Keratinocyte (primary cell): ENCODE data around the gene FRY. TPM values are rescaled to one million over a fixed set of nuclear protein-coding genes. Genes with fewer than 3 reads are reported as not detected.

Experiments
- DNase-seq: peaks from one replicate; pipeline ENCODE4 v3.0.0-alpha.2; 2011; ENCODE audit warnings: low read depth, missing footprints, low spot score
- FAIRE-seq: peaks from 2 replicates; lab custom pipeline; 2011; peaks lifted over from hg19 to GRCh38; lab: Jason Lieb, UNC
- H2AFZ ChIP-seq: 2 replicates; pipeline ENCODE4 v1.6.0; 2012; ENCODE audit warnings: low read length, control low read depth, inconsistent platforms; ENCODE audit not compliant: control insufficient read depth
- H3K27ac ChIP-seq: 2 replicates; pipeline ENCODE4 v1.5.1; 2011; ENCODE audit warnings: low read length; ENCODE audit not compliant: control insufficient read depth, insufficient read depth
- H3K27me3 ChIP-seq: 3 replicates; pipeline ENCODE4 v1.6.0; 2011; ENCODE audit warnings: low read length; ENCODE audit not compliant: control insufficient read depth, insufficient read depth; ENCODE audit errors: extremely low read depth
- H3K36me3 ChIP-seq, 2 experiments: 2 replicates in 1 of 2; 3 replicates in 1 of 2; pipeline ENCODE4 v1.5.1; 2011; ENCODE audit warnings: low read length in 2 of 2, mild to moderate bottlenecking in 1 of 2; ENCODE audit not compliant: control insufficient read depth in 2 of 2, insufficient read depth in 2 of 2; ENCODE audit errors: extremely low read depth in 1 of 2
- H3K4me1 ChIP-seq: 3 replicates; pipeline ENCODE4 v1.5.1; 2011; ENCODE audit warnings: low read length; ENCODE audit not compliant: control insufficient read depth, insufficient read depth; ENCODE audit errors: extremely low read depth
- H3K4me2 ChIP-seq: 3 replicates; pipeline ENCODE4 v1.6.0; 2011; ENCODE audit warnings: low read depth, low read length; ENCODE audit not compliant: control insufficient read depth, insufficient read depth; ENCODE audit errors: extremely low read depth
- H3K4me3 ChIP-seq, 3 experiments: fragments of 200-600 bp in 1 of 3; sonication (generic) in 1 of 3; 2 replicates in 2 of 3; 3 replicates in 1 of 3; pipeline ENCODE4 v1.5.1; 2011 to 2016; ENCODE audit warnings: low read length in 3 of 3, mild to moderate bottlenecking in 3 of 3, control low read depth in 2 of 3, inconsistent platforms in 1 of 3, low read depth in 1 of 3, mixed read lengths in 1 of 3, mixed run types in 1 of 3, moderate library complexity in 1 of 3; ENCODE audit not compliant: control insufficient read depth in 2 of 3, insufficient read depth in 2 of 3; ENCODE audit errors: extremely low read depth in 1 of 3
- H3K79me2 ChIP-seq: 2 replicates; pipeline ENCODE4 v1.6.0; 2012; ENCODE audit warnings: low read length; ENCODE audit not compliant: control insufficient read depth, insufficient read depth
- H3K9ac ChIP-seq: 3 replicates; pipeline ENCODE4 v1.6.0; 2011; ENCODE audit warnings: low read length; ENCODE audit not compliant: control insufficient read depth, insufficient read depth; ENCODE audit errors: extremely low read depth
- H3K9me1 ChIP-seq: 3 replicates; pipeline ENCODE4 v1.6.0; 2011; ENCODE audit warnings: low read length; ENCODE audit not compliant: control insufficient read depth, insufficient read depth; ENCODE audit errors: extremely low read depth
- H3K9me3 ChIP-seq: 2 replicates; pipeline ENCODE4 v1.5.1; 2012; ENCODE audit warnings: low read depth, low read length; ENCODE audit not compliant: control insufficient read depth
- H4K20me1 ChIP-seq: 3 replicates; pipeline ENCODE4 v1.6.0; 2011; ENCODE audit warnings: low read length; ENCODE audit not compliant: control insufficient read depth, insufficient read depth; ENCODE audit errors: extremely low read depth
- EZH2 ChIP-seq: IDR thresholded peaks from one replicate; pipeline ENCODE4 v1.6.1; 2012; ENCODE audit warnings: inconsistent platforms, mild to moderate bottlenecking, low read length, moderate library complexity
- dilution Hi-C: fragments of 300-500 bp; cut with MboI; formaldehyde crosslinking; loops from one replicate; pipeline ENCODE4 v1.7.0; 2020; ENCODE audit warnings: low sequenced_read_pairs; ENCODE audit not compliant: extremely low pct_ligation_motif_present
- polyA plus RNA-seq, 5 experiments: library from polyadenylated mRNA; depleted of rRNA in 3 of 5; stranded (reverse) in 3 of 5; stranded (forward) in 1 of 5; unstranded in 1 of 5; fragments of >200 nt; gene quantifications; 1 replicate in 1 of 5; 2 replicates in 3 of 5; 3 replicates in 1 of 5; pipeline versions ENCODE4 v1.2.1 to v1.2.3, GENCODE V29; 2011 to 2012; ENCODE audit warnings: missing spikeins in 2 of 5, low read depth in 1 of 5, low replicate concordance in 1 of 5
- TF ChIP-seq, protein P1 (sequence below), 3 experiments: IDR thresholded peaks in 1 of 3; conservative IDR thresholded peaks in 1 of 3; optimal IDR thresholded peaks in 1 of 3; 2 replicates in 2 of 3; 3 replicates in 1 of 3; pipeline versions ENCODE3 to v1.5.1; 2011; ENCODE audit warnings: low read length in 3 of 3, mild to moderate bottlenecking in 3 of 3, moderate library complexity in 2 of 3, control low read depth in 1 of 3, inconsistent platforms in 1 of 3; ENCODE audit not compliant: insufficient read depth in 2 of 3; ENCODE audit errors: extremely low read depth in 1 of 3

The FRY gene
- polyA plus RNA-seq, 1 donor (not counting 4 experiments of a cell fraction or from before 2014, with no cell fraction given): 0.80 TPM

DNA sequence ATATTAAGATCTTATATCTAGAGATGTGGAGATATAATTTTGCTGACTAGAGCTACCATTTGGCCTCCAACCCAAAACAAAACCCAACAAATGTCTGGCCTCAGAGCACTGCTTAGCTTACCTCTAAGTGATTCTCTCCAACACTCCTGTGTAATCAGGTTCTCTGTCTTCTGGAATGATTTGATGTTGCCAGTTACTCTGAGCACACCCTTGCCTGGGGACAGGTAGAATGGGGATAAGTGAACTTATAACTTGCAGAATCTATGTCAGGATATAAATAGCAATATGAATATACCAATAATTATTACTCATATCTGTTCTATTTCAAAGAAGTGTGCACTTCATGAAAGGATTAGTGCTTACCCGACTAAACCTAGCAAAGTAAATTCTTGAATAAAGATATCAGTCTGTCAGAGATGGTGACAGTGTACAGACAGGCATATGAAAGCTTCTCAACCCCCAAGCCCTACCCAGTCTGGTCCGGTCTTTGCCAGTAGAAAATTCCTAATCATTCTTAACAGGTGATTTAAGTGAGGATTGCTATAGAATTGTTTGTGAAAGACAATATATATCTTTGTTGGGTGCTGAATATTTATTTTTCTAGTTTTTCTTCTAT lies 250.6 kb downstream of the FRY start:
- no peak for TF ChIP-seq EZH2
- TF ChIP-seq, protein P1, sequence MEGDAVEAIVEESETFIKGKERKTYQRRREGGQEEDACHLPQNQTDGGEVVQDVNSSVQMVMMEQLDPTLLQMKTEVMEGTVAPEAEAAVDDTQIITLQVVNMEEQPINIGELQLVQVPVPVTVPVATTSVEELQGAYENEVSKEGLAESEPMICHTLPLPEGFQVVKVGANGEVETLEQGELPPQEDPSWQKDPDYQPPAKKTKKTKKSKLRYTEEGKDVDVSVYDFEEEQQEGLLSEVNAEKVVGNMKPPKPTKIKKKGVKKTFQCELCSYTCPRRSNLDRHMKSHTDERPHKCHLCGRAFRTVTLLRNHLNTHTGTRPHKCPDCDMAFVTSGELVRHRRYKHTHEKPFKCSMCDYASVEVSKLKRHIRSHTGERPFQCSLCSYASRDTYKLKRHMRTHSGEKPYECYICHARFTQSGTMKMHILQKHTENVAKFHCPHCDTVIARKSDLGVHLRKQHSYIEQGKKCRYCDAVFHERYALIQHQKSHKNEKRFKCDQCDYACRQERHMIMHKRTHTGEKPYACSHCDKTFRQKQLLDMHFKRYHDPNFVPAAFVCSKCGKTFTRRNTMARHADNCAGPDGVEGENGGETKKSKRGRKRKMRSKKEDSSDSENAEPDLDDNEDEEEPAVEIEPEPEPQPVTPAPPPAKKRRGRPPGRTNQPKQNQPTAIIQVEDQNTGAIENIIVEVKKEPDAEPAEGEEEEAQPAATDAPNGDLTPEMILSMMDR (optimal IDR thresholded peaks at IDR 0.05 in 1 of 3, IDR thresholded peaks at IDR 0.05 in 1 of 3, conservative IDR thresholded peaks at IDR 0.05 in 1 of 3; ENCODE audit: extremely low read depth in 1 of 3, insufficient read depth in 2 of 3, low read length in 3 of 3): no peak
- H3K36me3 ChIP-seq: no peaks in the 10 kb centered on the region
- H3K27me3 ChIP-seq: no peaks in the 10 kb centered on the region
- no peak overlapping the region for H3K9ac ChIP-seq
- H3K4me2 ChIP-seq: no peak overlapping the region
- H3K9me1 ChIP-seq: no peaks in the 10 kb centered on the region
- peaks cover 5% of the 10 kb centered on the region for H3K4me1 ChIP-seq
- DNase-seq: no peak
- H3K27ac ChIP-seq: no peak overlapping the region
- dilution Hi-C loops: no loop called here
- H3K79me2 ChIP-seq: no peaks in the 10 kb centered on the region
- no peak overlapping the region for H2AFZ ChIP-seq
- H3K9me3 ChIP-seq: no peaks in the 10 kb centered on the region
- H3K4me3 ChIP-seq: no peak overlapping the region
- no peaks in the 10 kb centered on the region for H4K20me1 ChIP-seq
- no peak for FAIRE-seq

DNA sequence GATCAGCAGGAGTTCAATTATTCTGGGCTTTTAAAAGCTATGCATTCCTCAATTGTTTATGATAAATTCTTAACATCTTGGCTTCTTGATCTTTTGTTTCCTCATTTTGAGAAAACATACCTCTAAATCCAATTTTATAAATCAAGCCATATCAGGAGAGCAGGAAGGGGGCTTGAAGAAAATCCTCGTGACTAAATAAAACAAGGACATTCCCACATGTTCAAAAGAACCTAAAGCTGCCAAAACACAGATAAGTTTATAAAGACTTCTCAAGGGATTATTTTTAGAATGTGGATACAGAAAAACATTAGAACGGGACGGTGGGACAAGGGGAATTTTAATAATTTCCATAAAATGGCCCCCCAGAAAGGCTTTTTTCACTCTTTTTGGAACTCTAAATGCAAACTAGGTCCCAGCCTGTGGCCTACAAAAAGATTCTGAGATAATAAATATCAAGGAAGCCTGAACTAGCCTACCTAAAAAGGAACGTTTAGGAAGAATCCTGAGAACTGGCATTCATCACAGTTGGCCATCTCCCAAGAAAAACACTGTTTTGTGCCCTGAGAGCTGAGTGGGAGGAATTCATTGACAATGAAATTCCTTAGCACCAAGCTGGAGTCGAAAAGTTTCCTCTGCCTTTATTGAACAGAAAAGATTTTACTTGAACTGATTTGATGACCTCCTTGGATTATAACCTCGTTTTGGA lies 253.5 kb downstream of the FRY start:
- no peaks in the 10 kb centered on the region for H3K27me3 ChIP-seq
- TF ChIP-seq, protein P1 (optimal IDR thresholded peaks at IDR 0.05 in 1 of 3, IDR thresholded peaks at IDR 0.05 in 1 of 3, conservative IDR thresholded peaks at IDR 0.05 in 1 of 3; ENCODE audit: extremely low read depth in 1 of 3, insufficient read depth in 2 of 3, low read length in 3 of 3): no peak
- no peak for TF ChIP-seq EZH2
- dilution Hi-C loops: no loop called here
- DNase-seq (no peak), FAIRE-seq (no peak)
- H3K4me1 ChIP-seq: peaks cover 5% of the 10 kb centered on the region
- H3K4me2 ChIP-seq: no peak overlapping the region
- H3K27ac ChIP-seq: no peak overlapping the region
- no peaks in the 10 kb centered on the region for H3K9me3 ChIP-seq
- no peak overlapping the region for H2AFZ ChIP-seq
- H4K20me1 ChIP-seq: no peaks in the 10 kb centered on the region
- H3K36me3 ChIP-seq: no peaks in the 10 kb centered on the region
- H3K9me1 ChIP-seq: no peaks in the 10 kb centered on the region
- no peak overlapping the region for H3K4me3 ChIP-seq
- no peaks in the 10 kb centered on the region for H3K79me2 ChIP-seq
- no peak overlapping the region for H3K9ac ChIP-seq
